Ramos (cell line): Measurements from ENCODE around the gene OGFOD1.

Source experiments
- in situ Hi-C: fragments of 300-500 bp; cut with MboI; formaldehyde crosslinking; loops from one replicate; pipeline ENCODE4 v1.14.3; 2022; ENCODE audit warnings: low sequenced_read_pairs; ENCODE audit not compliant: unreplicated experiment

The OGFOD1 gene

DNA sequence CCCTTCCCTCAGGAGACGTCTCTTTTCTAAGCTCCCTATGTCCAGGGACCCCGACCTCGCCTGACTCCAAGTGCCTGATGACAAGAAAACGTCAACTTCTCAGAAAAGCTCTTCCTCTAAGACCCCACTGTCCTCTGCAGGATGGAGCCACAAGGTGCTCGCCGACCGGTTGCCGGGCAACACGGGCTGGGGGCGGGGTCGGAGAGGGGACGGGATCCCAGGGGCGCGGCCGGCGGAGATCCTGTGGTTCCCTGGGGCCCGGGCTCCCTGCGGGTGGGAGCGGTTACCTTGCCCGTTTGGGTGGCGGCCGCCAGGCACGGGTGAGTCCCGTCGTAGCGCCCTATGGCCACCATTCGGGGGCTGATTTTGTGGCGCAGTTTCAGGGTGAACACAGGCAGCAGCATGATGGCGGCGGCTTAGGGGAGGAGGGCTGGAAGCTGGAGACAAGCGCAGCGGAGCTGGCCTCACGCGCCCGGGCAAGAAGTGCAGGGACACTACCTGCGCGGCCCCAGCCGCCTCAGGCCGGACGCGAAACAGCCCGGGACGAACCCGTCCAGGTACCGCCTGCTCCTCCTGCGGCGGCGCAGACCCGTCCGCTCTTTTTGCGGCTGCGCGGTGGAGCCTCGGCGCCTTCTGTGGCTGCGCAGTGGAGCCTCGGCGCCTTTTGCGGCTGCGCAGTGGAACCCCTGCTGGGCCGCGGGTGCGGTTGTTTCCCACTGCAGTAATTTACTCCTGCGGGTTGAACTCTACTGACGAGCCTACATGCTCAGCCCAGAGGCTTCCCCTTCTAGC lies 68.3 kb downstream of the OGFOD1 start, which contains the start of gene BBS2:
Gene BBS2 (minus strand): TSS at position 566 of the 792 bp plus-strand sequence. CDS start 162 bp downstream, at position 404.
- in situ Hi-C loops = no loop called here

DNA sequence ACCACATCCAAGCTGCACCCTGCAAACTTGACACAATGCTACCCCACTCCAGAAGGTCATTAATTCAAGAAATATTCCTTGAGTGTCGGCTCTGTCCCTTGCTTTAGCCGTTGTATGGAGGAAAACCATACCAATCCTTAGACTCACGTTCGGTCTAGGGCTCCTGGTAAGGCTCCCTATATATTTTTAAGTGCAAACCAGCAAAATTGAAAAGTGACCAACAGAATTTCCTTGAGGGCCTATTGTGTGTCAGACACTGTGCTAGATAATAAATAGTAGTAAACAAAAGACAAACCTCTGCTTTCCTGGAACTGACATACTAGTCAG lies 68.9 kb downstream of the OGFOD1 start:
- in situ Hi-C loops = no loop called here

DNA sequence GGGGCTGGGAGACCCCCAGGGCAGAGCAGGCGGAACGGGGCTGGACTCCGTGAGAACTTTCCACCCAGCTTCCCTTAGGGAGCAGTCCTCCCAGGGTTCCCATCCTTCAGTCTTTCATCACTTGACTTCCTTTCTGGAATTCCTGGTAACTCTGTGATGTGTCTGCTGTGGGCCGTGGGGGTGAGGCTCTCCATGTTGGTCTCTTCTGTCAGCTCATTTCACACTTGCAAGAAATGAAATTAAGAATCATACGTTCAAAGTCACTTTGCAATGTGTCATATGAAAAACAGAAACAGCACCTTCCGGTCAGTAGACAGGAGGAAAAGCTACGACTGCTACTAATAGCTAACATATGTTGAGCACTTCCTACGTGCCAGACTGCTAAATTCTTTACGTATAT lies 73.9 kb downstream of the OGFOD1 start:
- in situ Hi-C loops = no loop called here
